PFSK-1 (cell line): ENCODE results near the gene AZIN2.

Experiments used
- FOXP2 ChIP-seq: optimal IDR thresholded peaks from 2 replicates; pipeline ENCODE3; 2011; ENCODE audit warnings: borderline replicate concordance, control low read depth, inconsistent platforms; ENCODE audit not compliant: insufficient read depth; ENCODE audit errors: extremely low read length, extremely low read depth
- POLR2AphosphoS5 ChIP-seq: IDR thresholded peaks from 2 replicates; pipeline ENCODE4 v1.6.1; 2012; ENCODE audit warnings: low read depth, mild to moderate bottlenecking, control low read depth, low read length, moderate library complexity
- REST ChIP-seq, 2 experiments: IDR thresholded peaks; 2 replicates each; pipeline versions ENCODE4 v1.6.1 to v1.8.0; 2011 to 2012; ENCODE audit warnings: low read depth in 2 of 2, low read length in 2 of 2, control low read depth in 1 of 2, inconsistent platforms in 1 of 2, mild to moderate bottlenecking in 1 of 2, moderate library complexity in 1 of 2; ENCODE audit not compliant: insufficient read depth in 1 of 2
- SIN3A ChIP-seq: IDR thresholded peaks from 2 replicates; pipeline ENCODE4 v1.6.1; 2012; ENCODE audit warnings: mild to moderate bottlenecking, low read length, moderate library complexity, borderline replicate concordance; ENCODE audit not compliant: insufficient read depth
- TAF1 ChIP-seq: IDR thresholded peaks from 2 replicates; pipeline ENCODE4 v1.6.1; 2012; ENCODE audit warnings: low read length, control low read depth, borderline replicate concordance; ENCODE audit not compliant: insufficient read depth

The AZIN2 gene

GRCh38 chr1:33153650-33154049 is 72.7 kb downstream of the AZIN2 start:
- TF ChIP-seq REST (IDR thresholded peaks at IDR 0.05; ENCODE audit: insufficient read depth in 1 of 2, low read depth in 2 of 2, low read length in 2 of 2) (no peak), SIN3A (no peak), FOXP2 (no peak), TAF1 (no peak), POLR2AphosphoS5 (no peak)

GRCh38 chr1:33155877-33156538 is 75.1 kb downstream of the AZIN2 start:
- TF ChIP-seq FOXP2, result no peak
- TF ChIP-seq TAF1, result no peak
- TF ChIP-seq POLR2AphosphoS5, result no peak
- no peak for TF ChIP-seq SIN3A
- no peak for TF ChIP-seq REST (IDR thresholded peaks at IDR 0.05; ENCODE audit: insufficient read depth in 1 of 2, low read depth in 2 of 2, low read length in 2 of 2)

DNA sequence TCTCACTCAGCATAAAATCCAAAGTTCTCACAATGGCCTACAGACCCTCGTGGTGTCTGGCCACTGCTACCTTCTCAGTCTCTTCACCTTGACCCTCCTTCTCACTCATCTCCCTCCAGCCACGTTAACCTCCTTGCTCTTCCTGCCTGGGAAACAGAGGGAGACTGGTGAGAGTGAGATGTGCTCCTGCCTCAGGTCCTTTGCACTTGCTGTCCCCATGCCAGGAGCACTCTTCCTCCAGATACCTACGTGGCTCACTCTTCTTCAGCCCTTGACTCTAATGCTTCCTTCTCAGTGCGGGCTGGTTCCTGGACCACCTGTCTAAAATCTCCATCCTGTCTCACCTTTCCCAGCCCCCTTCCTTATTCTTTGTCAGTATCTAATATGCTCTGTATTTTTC is 76.2 kb downstream of the AZIN2 start:
- no peak for TF ChIP-seq TAF1
- TF ChIP-seq FOXP2, result no peak
- no peak for TF ChIP-seq POLR2AphosphoS5
- TF ChIP-seq SIN3A, result no peak
- TF ChIP-seq REST (IDR thresholded peaks at IDR 0.05; ENCODE audit: insufficient read depth in 1 of 2, low read depth in 2 of 2, low read length in 2 of 2), result no peak

- TF ChIP-seq POLR2AphosphoS5, result no peak
- no peak for TF ChIP-seq TAF1
- no peak for TF ChIP-seq REST (IDR thresholded peaks at IDR 0.05; ENCODE audit: insufficient read depth in 1 of 2, low read depth in 2 of 2, low read length in 2 of 2)
- TF ChIP-seq SIN3A, result no peak
- no peak for TF ChIP-seq FOXP2
Measured at GRCh38 chr1:33158366-33158765, 77.4 kb downstream of the AZIN2 start.

DNA sequence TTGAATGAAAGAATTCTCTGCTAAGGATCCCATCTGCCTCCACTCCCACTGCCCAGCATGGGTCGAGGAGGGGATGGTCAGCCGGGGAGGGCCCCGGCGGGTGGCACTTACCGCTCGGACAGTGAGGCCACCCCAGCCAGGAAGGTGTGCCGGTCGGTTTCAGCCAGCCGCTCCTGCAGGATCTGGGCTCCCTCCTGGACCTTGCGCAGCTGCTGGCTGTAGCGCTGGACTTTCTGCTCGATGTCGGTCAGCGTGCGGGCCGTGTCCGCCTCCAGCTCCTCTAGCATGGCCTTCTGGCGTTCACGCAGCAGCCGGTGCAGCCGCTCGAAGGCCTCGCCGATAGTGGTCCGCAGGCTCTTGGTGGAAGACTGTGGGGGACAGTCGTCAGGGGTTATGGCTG is 78.6 kb downstream of the AZIN2 start:
- no peak for TF ChIP-seq REST (IDR thresholded peaks at IDR 0.05; ENCODE audit: insufficient read depth in 1 of 2, low read depth in 2 of 2, low read length in 2 of 2)
- no peak for TF ChIP-seq TAF1
- no peak for TF ChIP-seq POLR2AphosphoS5
- no peak for TF ChIP-seq FOXP2
- TF ChIP-seq SIN3A, result no peak
